ENCODE results near the gene PCA3. TPM values are rescaled to one million over a fixed set of nuclear protein-coding genes. Genes with fewer than 3 reads are reported as not detected.

Gene PCA3
- total RNA-seq, 1 experiment from 2014 or later = not detected

DNA sequence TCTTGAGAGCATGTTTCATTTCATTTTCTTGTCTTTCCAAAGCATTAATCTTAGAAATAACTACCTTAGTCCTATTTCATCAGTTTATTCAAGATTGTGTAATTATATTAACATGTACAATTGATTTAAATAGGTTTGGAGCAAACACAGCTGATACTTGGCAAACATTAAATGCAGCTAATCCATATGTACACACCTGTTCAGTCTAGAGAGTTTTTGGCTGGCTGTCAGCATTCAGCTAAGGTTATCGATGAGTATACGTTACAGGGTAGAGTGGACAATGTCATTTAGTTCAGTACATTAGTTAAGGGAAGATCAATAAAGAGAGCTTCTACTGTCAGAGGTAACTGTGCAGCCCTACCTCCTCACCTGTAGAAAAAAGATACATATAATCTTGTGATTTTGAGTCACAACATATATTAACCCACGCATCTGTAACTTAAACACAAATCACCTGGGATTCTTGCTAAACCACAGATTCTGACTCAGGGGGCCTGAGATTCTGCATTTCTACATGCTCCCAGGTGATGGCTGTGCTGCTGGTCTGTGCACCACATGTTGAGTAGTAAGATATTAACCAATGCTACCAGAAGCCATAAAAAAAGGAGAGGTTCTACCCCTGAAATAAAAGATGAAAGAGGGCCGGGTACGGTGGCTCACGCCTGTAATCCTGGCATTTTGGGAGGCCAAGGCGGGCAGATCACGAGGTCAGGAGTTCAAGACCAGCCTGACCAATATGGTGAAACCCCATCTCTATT, 34.1 kb upstream of the PCA3 start:
- Histone ChIP-seq H3K36me3 (ENCODE audit: control insufficient read depth in 1 of 2, insufficient read depth in 2 of 2, low read length in 2 of 2) (no peaks in the 10 kb centered on the region), H3K9me3 (ENCODE audit: control insufficient read depth in 1 of 2, insufficient read depth in 1 of 2, low read depth in 1 of 2, low read length in 2 of 2) (no peaks in the 10 kb centered on the region), H4K20me1 (ENCODE audit: insufficient read depth) (no peaks in the 10 kb centered on the region), H3K27me3 (ENCODE audit: insufficient read depth, low read length) (peaks cover 9% of the 10 kb centered on the region; the same call in 1 of the 2 replicates), H3K79me2 (ENCODE audit: insufficient read depth, low read length) (no peaks in the 10 kb centered on the region), H3K4me1 (ENCODE audit: control insufficient read depth in 1 of 2, insufficient read depth in 2 of 2, low read length in 2 of 2) (no peaks in the 10 kb centered on the region), H2AFZ (ENCODE audit: low read depth, low read length, poor library complexity, severe bottlenecking) (no peak overlapping the region), H3K4me2 (ENCODE audit: low read length) (no peak overlapping the region), H3K4me3 (replicated peaks in 1 of 2; ENCODE audit: low read depth in 1 of 2, low read length in 2 of 2) (no peak overlapping the region), H3K9me2 (ENCODE audit: insufficient read depth) (no peaks in the 10 kb centered on the region), H3K27ac (ENCODE audit: low read depth, low read length) (no peak overlapping the region), H3K9ac (ENCODE audit: low read length) (no peak overlapping the region)
- no peak for DNase-seq (ENCODE audit: low read depth, low spot score)
- ChIA-PET RAD21 (ENCODE audit: low non-redundant PET in 1 of 2, low total read pairs in 2 of 2, uncharacterized antibody in 2 of 2, unreplicated experiment in 2 of 2) (no interaction called here), POLR2A (no interaction called here), CTCF (no interaction called here)
- no TSS peak for BruUV-seq (replicated peaks)
- TF ChIP-seq, protein P1, sequence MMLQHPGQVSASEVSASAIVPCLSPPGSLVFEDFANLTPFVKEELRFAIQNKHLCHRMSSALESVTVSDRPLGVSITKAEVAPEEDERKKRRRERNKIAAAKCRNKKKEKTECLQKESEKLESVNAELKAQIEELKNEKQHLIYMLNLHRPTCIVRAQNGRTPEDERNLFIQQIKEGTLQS (IDR thresholded peaks at IDR 0.05) = no peak
- TF ChIP-seq EZH2phosphoT487 (IDR thresholded peaks at IDR 0.05; ENCODE audit: borderline replicate concordance) (no peak), YY1 (IDR thresholded peaks at IDR 0.05; ENCODE audit: extremely low read depth, insufficient replicate concordance, low read depth, low read length) (no peak), SRF (IDR thresholded peaks at IDR 0.05; ENCODE audit: low read depth) (no peak), RAD21 (IDR thresholded peaks at IDR 0.05; ENCODE audit: low read depth) (no peak), SP1 (IDR thresholded peaks at IDR 0.05; ENCODE audit: low read depth) (no peak), EGR1 (IDR thresholded peaks at IDR 0.05; ENCODE audit: low read depth) (no peak), ELF1 (IDR thresholded peaks at IDR 0.05; ENCODE audit: borderline replicate concordance, low read depth) (no peak), TCF7L2 (IDR thresholded peaks at IDR 0.05; ENCODE audit: borderline replicate concordance, extremely low read depth, insufficient read depth, insufficient read length) (no peak)
- TF ChIP-seq, protein P2, sequence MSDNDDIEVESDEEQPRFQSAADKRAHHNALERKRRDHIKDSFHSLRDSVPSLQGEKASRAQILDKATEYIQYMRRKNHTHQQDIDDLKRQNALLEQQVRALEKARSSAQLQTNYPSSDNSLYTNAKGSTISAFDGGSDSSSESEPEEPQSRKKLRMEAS (IDR thresholded peaks at IDR 0.05) = no peak
- TF ChIP-seq, protein P3, sequence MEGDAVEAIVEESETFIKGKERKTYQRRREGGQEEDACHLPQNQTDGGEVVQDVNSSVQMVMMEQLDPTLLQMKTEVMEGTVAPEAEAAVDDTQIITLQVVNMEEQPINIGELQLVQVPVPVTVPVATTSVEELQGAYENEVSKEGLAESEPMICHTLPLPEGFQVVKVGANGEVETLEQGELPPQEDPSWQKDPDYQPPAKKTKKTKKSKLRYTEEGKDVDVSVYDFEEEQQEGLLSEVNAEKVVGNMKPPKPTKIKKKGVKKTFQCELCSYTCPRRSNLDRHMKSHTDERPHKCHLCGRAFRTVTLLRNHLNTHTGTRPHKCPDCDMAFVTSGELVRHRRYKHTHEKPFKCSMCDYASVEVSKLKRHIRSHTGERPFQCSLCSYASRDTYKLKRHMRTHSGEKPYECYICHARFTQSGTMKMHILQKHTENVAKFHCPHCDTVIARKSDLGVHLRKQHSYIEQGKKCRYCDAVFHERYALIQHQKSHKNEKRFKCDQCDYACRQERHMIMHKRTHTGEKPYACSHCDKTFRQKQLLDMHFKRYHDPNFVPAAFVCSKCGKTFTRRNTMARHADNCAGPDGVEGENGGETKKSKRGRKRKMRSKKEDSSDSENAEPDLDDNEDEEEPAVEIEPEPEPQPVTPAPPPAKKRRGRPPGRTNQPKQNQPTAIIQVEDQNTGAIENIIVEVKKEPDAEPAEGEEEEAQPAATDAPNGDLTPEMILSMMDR (IDR thresholded peaks at IDR 0.05 in 2 of 3, conservative IDR thresholded peaks at IDR 0.05 in 1 of 3; ENCODE audit: borderline replicate concordance in 1 of 3, insufficient read depth in 1 of 3, low read depth in 2 of 3, low read length in 2 of 3) = no peak
- no peak for ATAC-seq
- intact Hi-C loops (cut with micrococcal nuclease) = no loop called here
